Measurements from ENCODE around the gene RNASE1. TPM values are rescaled to one million over a fixed set of nuclear protein-coding genes. Genes with fewer than 3 reads are reported as not detected.

RNASE1 gene
- total and polyA plus RNA-seq, 4 donors, result 5.8 to 37.9 (median 22.1) TPM

DNA sequence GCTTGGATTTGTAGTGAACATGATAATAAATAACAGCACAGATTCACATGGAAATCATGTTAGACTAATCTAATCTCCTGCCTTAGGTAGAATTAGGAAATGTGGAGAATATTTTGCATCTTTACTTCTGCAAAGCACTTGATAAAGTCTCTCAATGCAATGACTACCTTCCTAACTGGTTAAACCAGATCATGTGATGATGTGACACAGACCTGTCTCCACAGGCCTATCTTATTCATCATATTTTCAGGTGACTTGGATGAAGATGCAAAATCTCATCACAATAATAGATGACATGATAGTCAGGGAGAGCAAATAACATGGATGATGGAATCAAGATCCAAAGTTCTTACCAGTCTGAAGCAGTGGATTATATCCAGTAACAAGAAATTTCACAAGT is 38.5 kb upstream of the RNASE1 start:
- Histone ChIP-seq H3K36me3 (ENCODE audit: control insufficient read depth in 4 of 4, insufficient read depth in 3 of 4, low read depth in 1 of 4, low read length in 3 of 4) (no peaks in the 10 kb centered on the region), H3K27ac (ENCODE audit: low read depth in 1 of 2, low read length in 2 of 2) (no peak overlapping the region), H3K27me3 (ENCODE audit: control insufficient read depth in 4 of 4, insufficient read depth in 4 of 4, low read length in 3 of 4) (no peaks in the 10 kb centered on the region), H3K4me3 (ENCODE audit: low read depth in 1 of 3, low read length in 3 of 3) (no peak overlapping the region), H3K4me1 (ENCODE audit: control insufficient read depth in 4 of 4, insufficient read depth in 4 of 4, low read length in 3 of 4) (no peaks in the 10 kb centered on the region), H3K9ac (ENCODE audit: low read depth in 1 of 2, low read length in 2 of 2) (no peak overlapping the region), H3K9me3 (ENCODE audit: control insufficient read depth in 4 of 4, low read length in 3 of 4) (no peaks in the 10 kb centered on the region)
- DNase-seq (ENCODE audit: low spot score), result no peak
- no peak for TF ChIP-seq HNF4A (conservative IDR thresholded peaks at IDR 0.05)
- no peak for TF ChIP-seq NR2F2 (IDR thresholded peaks at IDR 0.05)
- no peak for TF ChIP-seq JUND (IDR thresholded peaks at IDR 0.05)
- no peak for TF ChIP-seq RXRA (IDR thresholded peaks at IDR 0.05)
- TF ChIP-seq ZBTB33 (IDR thresholded peaks at IDR 0.05), result no peak
- TF ChIP-seq YY1 (IDR thresholded peaks at IDR 0.05), result no peak
- no peak for TF ChIP-seq EGR1 (IDR thresholded peaks at IDR 0.05; ENCODE audit: low read depth in 2 of 2)
- TF ChIP-seq FOXA2 (IDR thresholded peaks at IDR 0.05), result no peak
- TF ChIP-seq FOXA1 (IDR thresholded peaks at IDR 0.05), result no peak
- no peak for TF ChIP-seq GABPA (IDR thresholded peaks at IDR 0.05 in 1 of 2, conservative IDR thresholded peaks at IDR 0.05 in 1 of 2)
- no peak for TF ChIP-seq HNF4G (IDR thresholded peaks at IDR 0.05)
- no peak for TF ChIP-seq TAF1 (conservative IDR thresholded peaks at IDR 0.05)
- no peak for TF ChIP-seq RAD21 (IDR thresholded peaks at IDR 0.05)
- TF ChIP-seq REST (IDR thresholded peaks at IDR 0.05), result no peak
- TF ChIP-seq SP1 (IDR thresholded peaks at IDR 0.05), result no peak

GRCh38 chr14:20837831-20838230 is 35.2 kb upstream of the RNASE1 start:
- Histone ChIP-seq H3K4me3 (ENCODE audit: low read depth in 1 of 3, low read length in 3 of 3) (no peak overlapping the region), H3K9me3 (ENCODE audit: control insufficient read depth in 4 of 4, low read length in 3 of 4) (no peaks in the 10 kb centered on the region), H3K4me1 (ENCODE audit: control insufficient read depth in 4 of 4, insufficient read depth in 4 of 4, low read length in 3 of 4) (no peaks in the 10 kb centered on the region), H3K27ac (ENCODE audit: low read depth in 1 of 2, low read length in 2 of 2) (no peak overlapping the region), H3K27me3 (ENCODE audit: control insufficient read depth in 4 of 4, insufficient read depth in 4 of 4, low read length in 3 of 4) (no peaks in the 10 kb centered on the region), H3K9ac (ENCODE audit: low read depth in 1 of 2, low read length in 2 of 2) (no peak overlapping the region), H3K36me3 (ENCODE audit: control insufficient read depth in 4 of 4, insufficient read depth in 3 of 4, low read depth in 1 of 4, low read length in 3 of 4) (no peaks in the 10 kb centered on the region)
- DNase-seq (ENCODE audit: low spot score), result no peak
- 59% methylated on average over 3 of the region's 3 CpGs for WGBS
- TF ChIP-seq HNF4A (conservative IDR thresholded peaks at IDR 0.05) (no peak), ATF3 (IDR thresholded peaks at IDR 0.05) (no peak), TAF1 (conservative IDR thresholded peaks at IDR 0.05) (no peak), FOXA2 (IDR thresholded peaks at IDR 0.05) (no peak), REST (IDR thresholded peaks at IDR 0.05) (no peak), NR2F2 (IDR thresholded peaks at IDR 0.05) (no peak), RXRA (IDR thresholded peaks at IDR 0.05) (no peak), FOXA1 (IDR thresholded peaks at IDR 0.05) (no peak), JUND (IDR thresholded peaks at IDR 0.05) (no peak), MAX (IDR thresholded peaks at IDR 0.05) (no peak), ZBTB33 (IDR thresholded peaks at IDR 0.05) (no peak), GABPA (IDR thresholded peaks at IDR 0.05 in 1 of 2, conservative IDR thresholded peaks at IDR 0.05 in 1 of 2) (no peak), RAD21 (IDR thresholded peaks at IDR 0.05) (no peak), SP1 (IDR thresholded peaks at IDR 0.05) (no peak)
